ENCODE measurements around the gene YTHDF1.

YTHDF1 gene

GRCh38 chr20:63188641-63189321 is 27.1 kb downstream of the YTHDF1 start (continued):
- no peak for TF ChIP-seq GLIS3 (CRISPR knock-in tag; IDR thresholded peaks at IDR 0.05)
- TF ChIP-seq PPARA (CRISPR knock-in tag; IDR thresholded peaks at IDR 0.05; ENCODE audit: borderline replicate concordance): no peak
- TF ChIP-seq CREB5 (CRISPR knock-in tag; IDR thresholded peaks at IDR 0.05; ENCODE audit: low read depth): no peak
- no peak for TF ChIP-seq ZFP30 (CRISPR knock-in tag; IDR thresholded peaks at IDR 0.05)

- no peak for ATAC-seq
- no peak for TF ChIP-seq CSRNP3 (CRISPR knock-in tag; IDR thresholded peaks at IDR 0.05)
- no peak for TF ChIP-seq ARNTL (CRISPR knock-in tag; IDR thresholded peaks at IDR 0.05; ENCODE audit: borderline replicate concordance, low read depth)
- no peak for TF ChIP-seq ZC3H10 (CRISPR knock-in tag; IDR thresholded peaks at IDR 0.05)
- TF ChIP-seq ZNF565 (CRISPR knock-in tag; conservative IDR thresholded peaks at IDR 0.05; ENCODE audit: low read depth): no peak
- no peak for TF ChIP-seq ESRRG (CRISPR knock-in tag; IDR thresholded peaks at IDR 0.05)
- no peak for TF ChIP-seq POU6F1 (CRISPR knock-in tag; IDR thresholded peaks at IDR 0.05; ENCODE audit: borderline replicate concordance, low read depth)
- TF ChIP-seq SNAI2 (CRISPR knock-in tag; IDR thresholded peaks at IDR 0.05): no peak
- no peak for TF ChIP-seq ISL1 (CRISPR knock-in tag; IDR thresholded peaks at IDR 0.05)
- TF ChIP-seq TSHZ2 (CRISPR knock-in tag; IDR thresholded peaks at IDR 0.05): no peak
- TF ChIP-seq GLIS3 (CRISPR knock-in tag; IDR thresholded peaks at IDR 0.05): no peak
- no peak for TF ChIP-seq PATZ1 (CRISPR knock-in tag; IDR thresholded peaks at IDR 0.05; ENCODE audit: borderline replicate concordance)
- TF ChIP-seq ZNF70 (CRISPR knock-in tag; IDR thresholded peaks at IDR 0.05): no peak
- TF ChIP-seq ZNF8 (CRISPR knock-in tag; IDR thresholded peaks at IDR 0.05): no peak
Observed at GRCh38 chr20:63188159-63188442, 27.8 kb downstream of the YTHDF1 start.

- no peak for ATAC-seq
- TF ChIP-seq ZNF8 (CRISPR knock-in tag; IDR thresholded peaks at IDR 0.05) (no peak), ZC3H10 (CRISPR knock-in tag; IDR thresholded peaks at IDR 0.05) (no peak), ZNF70 (CRISPR knock-in tag; IDR thresholded peaks at IDR 0.05) (no peak), ISL1 (CRISPR knock-in tag; IDR thresholded peaks at IDR 0.05) (no peak), BACH2 (CRISPR knock-in tag; IDR thresholded peaks at IDR 0.05; ENCODE audit: borderline replicate concordance) (no peak), ZFP30 (CRISPR knock-in tag; IDR thresholded peaks at IDR 0.05) (no peak), TOX (CRISPR knock-in tag; IDR thresholded peaks at IDR 0.05; ENCODE audit: borderline replicate concordance) (no peak), CSDC2 (CRISPR knock-in tag; IDR thresholded peaks at IDR 0.05) (no peak), ESRRG (CRISPR knock-in tag; IDR thresholded peaks at IDR 0.05) (no peak), RARB (CRISPR knock-in tag; IDR thresholded peaks at IDR 0.05) (no peak), TCF4 (CRISPR knock-in tag; IDR thresholded peaks at IDR 0.05; ENCODE audit: borderline replicate concordance) (no peak), ZNF565 (CRISPR knock-in tag; conservative IDR thresholded peaks at IDR 0.05; ENCODE audit: low read depth) (no peak), GLIS3 (CRISPR knock-in tag; IDR thresholded peaks at IDR 0.05) (no peak), TSHZ2 (CRISPR knock-in tag; IDR thresholded peaks at IDR 0.05) (no peak), PATZ1 (CRISPR knock-in tag; IDR thresholded peaks at IDR 0.05; ENCODE audit: borderline replicate concordance) (no peak)
Observed at GRCh38 chr20:63187338-63188158, 28.4 kb downstream of the YTHDF1 start.
